Stimulated activated CD4-positive, alpha-beta T cell treated with anti-CD3 and anti-CD28 coated beads, Interleukin-12 subunit alpha, Interleukin-12 subunit beta, amount 100 ng/mL, for 48 hours (primary cell): ENCODE measurements around the gene ABCC2.
"Not testable (repeated sequence)": the region's sequence is repeated elsewhere in the genome, so short reads cannot be mapped to it uniquely, and the experiment has no call there.

ENCODE experiments used
- DNase-seq, 3 donors: peaks; one replicate each; pipeline ENCODE4 v3.0.0-alpha.2; 2020; ENCODE audit warnings: low read depth in 2 of 3, low spot score in 1 of 3

The ABCC2 gene

DNA sequence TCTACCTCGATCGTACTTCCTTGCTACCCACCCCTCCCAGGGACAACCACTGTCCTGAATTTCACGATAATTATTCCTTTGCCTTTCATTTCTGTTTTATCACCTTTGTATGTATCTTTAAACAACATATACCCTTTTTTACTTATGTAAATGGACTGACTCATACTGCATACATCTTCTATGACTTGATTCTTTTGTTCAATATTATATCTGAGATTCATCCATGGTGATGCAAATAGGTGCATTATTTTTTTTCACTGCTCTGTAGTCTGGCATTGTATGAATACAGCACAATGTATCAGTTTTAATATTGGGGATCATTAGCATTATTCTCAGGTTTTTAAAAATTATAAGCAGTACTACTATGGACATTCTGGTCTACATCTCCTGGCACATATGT is 69.4 kb downstream of the ABCC2 start:
- DNase-seq = no peak

DNA sequence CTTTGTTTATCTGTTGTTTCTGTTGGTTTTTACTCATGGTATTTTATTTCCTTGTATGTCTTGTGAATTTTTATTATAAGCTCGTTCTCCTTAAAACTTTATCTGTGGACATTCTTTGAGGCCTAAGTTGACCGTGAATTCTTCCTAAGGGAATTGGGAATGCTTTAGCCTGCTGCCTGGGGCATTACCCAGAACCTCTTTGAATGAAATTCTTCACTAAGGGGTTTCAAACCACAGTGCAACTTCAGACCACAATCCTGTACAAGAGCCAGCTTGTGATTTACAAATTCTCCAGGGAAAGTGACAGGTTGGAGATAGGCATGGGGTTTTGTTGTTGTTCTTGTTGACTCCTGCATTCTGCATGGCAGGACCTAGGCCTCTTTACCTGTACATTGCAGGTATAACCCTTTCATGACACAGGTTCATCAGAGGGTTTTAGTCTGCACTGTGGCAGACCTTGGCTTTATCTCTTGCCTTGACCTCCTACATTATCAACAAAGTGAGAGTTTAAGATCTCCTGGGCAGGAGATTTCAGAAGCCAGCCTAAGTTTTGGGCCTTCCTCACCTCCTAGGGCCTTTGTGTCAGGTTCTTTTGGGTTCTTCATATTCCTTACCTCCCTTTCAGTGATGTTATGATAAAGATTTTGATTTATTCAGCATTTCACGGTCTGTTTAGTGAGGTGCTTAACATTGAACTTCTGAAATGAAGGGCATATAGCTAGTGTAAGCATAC is 70.2 kb downstream of the ABCC2 start:
- no peak for DNase-seq

DNA sequence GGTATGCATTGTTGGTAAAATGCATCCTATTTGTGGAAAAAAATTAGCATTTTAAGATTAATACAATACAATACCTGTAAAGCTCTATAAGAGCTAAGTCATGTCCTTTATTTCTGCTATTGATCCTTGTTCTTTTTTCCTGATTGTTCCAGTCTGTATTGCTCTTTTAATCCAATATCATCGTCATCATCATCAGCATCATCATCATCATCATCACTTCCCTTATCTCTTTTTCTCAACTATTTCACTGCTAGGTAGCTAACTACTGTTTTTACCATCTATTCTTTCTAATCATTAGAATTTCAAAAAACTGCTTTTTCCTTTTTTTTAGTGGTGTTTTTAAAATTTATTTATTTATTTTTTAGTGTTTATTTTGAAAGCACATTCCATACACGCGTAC is 71.2 kb downstream of the ABCC2 start:
- no peak for DNase-seq

DNA sequence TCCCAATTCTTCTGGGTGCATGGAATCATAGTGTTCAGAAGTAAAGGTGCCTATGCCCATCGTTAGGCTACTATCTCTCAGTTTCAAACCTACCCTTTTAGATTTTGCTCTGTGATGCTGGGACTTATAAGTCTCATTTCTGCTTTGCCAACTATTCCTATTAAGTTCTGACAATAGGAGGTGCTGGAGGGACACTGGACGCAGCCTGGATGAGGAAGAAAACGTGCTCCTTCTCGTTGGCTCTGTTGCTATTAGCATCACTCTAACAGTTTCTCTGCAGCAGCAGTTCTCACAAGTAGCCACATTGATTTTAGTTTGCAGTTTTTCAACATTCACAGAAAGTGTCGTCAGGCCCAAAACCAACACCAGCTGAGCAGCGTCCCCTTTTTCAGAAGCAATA is 72.4 kb downstream of the ABCC2 start:
- DNase-seq = no peak

DNA sequence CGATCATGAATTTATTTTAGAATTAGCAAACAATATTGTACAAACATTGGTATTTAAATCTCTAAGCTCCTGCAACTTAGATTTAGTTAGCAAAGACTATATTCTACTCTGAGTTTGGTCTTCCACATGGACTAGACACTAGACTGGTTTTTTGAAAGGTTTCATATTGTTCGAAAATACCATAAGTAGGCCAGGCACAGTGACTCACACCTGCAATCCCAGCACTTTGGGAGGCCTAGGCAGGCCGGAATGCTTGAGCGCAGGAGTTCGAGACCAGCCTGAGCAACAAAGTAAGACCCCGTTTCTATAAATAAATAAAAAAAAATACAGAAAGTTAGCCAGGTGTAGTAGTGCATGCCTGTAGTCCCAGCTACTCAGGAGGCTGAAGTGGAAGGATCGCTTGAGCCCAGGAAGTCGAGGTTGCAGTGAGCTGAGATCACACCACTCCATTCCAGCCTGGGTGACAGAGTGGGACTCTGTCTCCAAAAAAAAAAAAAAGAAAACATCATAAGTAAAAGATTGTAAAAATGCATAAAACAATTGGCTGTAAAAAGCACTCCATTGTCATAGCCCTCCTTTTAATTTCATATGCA is 73.1 kb downstream of the ABCC2 start:
- DNase-seq = no peak

DNA sequence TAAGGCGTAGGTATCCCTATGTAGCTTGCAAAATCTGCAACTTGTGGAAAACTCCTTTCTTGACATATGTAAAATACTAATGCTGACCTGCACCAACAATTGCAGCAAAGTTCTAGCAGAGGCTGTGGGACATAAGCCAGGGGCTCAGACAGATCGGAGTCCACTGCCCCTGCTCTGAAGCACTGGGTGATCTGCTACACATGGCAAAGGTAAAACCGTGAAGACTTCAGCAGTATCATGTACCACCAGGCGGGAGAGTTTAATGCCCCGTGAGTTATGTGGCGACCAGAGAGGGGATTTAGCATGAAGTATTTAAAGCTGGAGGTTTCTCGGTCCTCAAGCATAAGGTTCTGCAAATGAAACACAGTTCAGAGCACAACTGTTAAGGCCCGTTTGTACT is 76.4 kb downstream of the ABCC2 start:
- no peak for DNase-seq

DNA sequence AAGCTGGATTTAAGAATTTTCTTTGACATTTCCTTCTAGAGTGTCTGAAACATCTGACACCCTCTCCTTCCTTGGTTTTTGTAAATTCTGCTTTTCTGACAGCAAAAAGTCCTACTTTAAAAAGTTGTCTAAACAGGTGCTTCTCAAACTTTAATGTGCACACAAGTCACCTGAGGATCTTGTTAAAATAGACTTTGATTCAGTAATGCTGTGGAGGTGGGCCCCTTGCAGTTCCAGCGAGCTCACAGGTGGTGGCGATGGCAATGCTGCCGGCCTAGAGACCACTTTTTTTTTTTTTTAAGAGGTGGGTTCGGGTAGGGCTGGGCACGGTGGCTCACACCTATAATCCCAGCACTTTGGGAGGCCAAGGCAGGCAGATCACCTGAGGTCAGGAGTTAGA is 77.1 kb downstream of the ABCC2 start:
- DNase-seq = no peak

DNA sequence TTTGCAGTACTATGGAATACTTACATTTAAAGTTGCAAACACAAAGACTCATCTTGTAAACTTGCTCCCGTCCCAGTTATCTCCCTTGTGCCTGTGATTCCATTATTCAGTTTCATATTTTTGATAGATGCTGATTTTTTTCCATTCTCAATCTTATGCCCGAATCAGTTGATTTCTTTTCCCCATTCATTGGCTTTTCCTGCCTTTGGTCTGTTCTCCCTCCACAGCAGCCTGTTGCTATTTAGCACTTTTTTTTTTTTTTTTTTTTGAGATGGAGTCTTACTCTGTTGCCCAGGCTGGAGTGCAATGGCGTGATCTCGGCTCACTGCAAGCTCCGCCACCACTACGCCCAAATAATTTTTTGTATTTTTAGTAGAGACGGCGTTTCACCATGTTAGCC is 78.0 kb downstream of the ABCC2 start:
- no peak for DNase-seq

DNA sequence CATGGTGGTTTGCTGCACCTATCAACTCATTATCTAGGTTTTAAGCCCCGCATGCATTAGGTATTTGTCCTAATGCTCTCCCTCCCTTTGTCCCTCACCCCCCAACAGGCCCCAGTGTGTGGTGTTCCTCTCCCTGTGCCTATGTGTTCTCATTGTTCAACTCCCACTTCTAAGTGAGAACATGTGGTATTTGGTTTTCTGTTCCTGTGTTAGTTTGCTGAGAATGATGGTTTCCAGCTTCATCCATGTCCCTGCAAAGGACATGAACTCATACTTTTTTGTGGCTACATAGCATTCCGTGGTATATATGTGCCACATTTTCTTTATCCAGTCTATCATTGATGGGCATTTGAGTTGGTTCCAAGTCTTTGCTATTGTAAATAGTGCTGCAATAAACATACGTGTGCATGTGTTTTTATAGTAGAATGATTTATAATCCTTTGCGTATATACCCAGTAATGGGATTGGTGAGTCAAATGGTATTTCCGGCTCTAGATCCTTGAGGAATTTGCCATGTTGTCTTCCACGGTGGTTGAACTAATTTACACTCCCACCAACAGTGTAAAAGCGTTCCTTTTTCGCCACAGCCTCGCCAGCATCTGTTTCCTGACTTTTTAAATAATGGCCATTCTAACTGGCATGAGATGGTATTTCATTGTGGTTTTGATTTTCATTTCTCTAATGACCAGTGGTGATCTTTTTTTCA is 81.2 kb downstream of the ABCC2 start:
- DNase-seq = not testable (repeated sequence)

DNA sequence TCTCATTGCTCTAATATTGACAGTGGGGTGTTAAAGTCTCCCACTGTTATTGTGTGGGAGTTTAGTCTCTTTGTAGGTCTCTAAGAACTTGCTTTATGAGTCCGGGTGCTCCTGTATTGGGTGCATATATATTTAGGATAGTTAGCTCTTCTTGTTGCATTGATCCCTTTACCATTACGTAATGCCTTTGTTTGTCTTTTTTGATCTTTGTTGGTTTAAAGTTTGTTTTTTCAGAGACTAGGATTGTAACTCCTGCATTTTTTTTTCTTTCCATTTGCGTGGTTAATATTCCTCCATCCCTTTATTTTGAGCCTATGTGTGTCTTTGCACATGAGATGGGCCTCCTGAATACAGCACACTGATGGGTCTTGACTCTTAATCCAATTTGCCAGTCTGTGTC is 84.8 kb downstream of the ABCC2 start:
- not testable (repeated sequence) for DNase-seq

DNA sequence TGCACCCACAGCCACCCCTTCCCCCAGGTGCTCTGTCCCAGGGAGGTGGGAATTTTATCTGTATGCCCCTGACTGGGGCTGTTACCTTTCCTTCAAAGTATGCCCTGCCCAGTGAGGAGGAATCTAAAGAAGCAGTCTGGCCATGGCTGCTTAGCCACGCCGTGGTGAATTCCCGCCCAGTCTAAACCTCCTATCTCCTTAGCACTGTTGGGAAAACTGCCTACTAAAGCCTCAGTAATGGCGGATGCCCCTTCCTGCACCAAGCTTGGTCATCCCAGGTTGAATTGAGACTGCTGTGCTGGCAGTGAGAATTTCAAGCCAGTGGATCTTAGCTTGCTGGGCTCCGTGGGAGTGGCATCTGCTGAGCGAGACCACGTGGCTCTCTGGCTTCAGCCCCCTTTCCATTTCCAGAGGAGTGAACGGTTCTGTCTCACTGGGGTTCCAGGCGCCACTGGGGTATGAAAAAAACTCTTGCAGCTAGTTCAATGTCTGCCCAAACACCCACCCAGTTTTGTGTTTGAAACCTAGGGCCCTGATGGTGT is 87.2 kb downstream of the ABCC2 start:
- no peak for DNase-seq

DNA sequence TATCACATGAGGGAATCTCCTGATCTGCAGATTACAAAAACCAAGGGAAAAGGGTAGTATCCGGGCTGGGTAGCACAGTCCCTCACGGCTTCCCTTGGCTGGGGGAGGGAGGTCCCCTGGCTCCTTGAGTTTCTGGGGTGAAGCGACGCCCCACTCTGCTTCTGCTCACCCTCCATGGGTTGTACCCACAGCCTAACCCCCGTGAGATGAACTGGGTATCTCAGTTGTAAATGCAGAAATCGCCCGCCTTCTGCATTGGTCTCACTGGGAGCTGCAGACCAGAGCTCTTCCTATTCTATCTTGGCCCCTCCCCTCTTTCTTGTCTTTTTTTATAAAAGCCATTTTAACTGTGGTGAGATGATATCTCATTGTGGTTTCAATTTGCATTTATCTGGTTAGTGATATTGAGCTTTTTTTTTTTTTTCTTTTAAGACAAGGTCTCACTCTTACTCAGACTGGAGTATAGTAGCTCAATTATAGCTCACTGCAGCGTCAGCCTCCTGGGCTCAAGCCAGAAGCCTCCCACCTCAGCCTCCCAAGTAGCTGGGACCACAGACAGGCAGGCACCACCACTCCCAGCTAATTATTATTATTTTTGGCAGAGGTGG is 87.8 kb downstream of the ABCC2 start:
- peak; percentile 8 to 40 (median 28) for DNase-seq

DNA sequence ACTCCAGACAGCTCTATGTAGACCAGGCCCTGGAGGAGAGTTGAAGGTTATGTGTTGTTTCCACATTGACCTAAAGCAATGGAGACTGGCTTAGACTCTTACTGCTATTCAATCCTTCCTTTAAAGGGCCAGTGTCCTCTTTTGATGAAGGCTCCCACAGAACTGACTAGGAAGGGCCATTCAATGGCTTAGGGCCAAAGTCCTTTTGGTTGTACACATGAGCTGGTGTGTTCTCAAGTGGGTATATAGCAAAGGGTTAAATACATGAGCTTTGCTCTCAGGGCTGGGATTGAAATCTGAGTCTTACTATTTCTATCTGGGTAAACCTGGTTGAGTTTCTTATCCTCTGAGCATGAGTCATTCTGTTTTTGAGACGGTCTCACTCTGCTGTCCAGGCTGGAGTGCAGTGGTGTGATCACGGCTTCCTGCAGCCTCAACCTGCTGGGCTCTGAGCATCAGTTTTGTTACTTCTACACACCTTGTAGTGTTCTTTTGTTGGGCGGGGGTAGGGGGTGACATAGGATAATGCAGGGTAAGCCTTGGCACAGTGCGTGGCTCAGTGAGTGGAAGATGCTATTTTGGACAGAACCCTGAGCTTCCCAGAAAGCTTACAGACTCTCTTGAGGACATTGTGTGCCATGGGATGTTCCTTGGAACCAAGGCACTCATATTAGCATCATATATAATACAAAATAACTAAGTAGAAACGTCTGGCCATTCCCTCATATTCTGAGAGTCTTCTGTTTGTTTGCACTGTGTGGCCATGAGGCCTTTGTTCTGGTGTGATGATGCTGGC is 90.1 kb downstream of the ABCC2 start:
- no peak for DNase-seq

DNA sequence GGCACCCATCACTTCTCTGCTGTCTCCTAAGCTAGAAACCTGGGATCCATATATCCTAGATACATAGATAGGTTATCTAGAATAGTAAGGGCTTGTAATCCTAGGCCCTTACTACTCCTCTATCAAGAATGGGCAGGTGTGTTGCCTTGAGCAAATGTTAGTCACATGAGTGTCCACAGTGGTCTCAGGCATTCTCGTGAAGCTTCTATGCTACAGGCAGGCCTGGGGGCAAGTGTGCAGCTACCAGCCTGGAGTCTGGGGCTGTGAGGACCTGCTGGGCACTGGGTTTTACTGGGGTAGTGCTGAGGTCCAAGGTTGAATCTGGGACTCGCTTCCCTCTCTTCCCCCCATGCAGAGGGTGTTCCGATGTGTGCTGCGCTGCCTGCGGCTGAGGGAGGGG is 91.4 kb downstream of the ABCC2 start:
- DNase-seq = no peak

DNA sequence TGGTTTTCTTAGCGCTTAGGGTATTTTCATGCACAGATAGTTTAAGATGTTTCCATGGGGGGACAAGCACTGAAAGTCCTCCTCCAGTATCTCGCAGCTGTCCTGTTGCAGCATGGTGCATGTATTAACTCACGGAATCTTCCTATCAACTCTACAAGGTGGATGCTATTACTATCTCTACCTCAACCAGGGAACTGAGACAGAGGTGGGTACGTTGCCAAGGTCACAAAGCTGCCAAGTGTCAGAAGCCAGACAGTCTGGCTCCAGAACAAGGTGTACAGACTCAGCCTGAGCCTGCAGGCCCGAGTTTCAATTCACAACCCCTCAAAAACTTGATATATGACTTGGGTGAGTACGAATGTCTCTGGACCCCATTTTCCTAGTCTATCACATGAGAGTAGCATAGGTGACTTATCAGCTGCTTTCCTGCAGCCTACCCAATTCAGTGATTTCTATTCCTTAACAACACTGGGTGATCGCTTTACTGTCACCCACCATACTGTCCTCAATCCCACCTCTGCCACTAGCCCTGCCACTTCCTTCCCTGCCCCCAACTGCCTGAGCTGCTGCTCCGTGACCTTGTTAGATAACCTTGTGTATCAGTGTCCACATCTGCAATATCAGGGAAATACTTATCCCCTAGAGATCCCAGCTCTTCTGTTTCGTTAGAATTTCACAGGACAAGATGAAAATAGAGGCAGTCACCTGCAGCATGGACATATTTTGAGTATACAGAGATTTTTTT is 92.1 kb downstream of the ABCC2 start:
- no peak for DNase-seq

DNA sequence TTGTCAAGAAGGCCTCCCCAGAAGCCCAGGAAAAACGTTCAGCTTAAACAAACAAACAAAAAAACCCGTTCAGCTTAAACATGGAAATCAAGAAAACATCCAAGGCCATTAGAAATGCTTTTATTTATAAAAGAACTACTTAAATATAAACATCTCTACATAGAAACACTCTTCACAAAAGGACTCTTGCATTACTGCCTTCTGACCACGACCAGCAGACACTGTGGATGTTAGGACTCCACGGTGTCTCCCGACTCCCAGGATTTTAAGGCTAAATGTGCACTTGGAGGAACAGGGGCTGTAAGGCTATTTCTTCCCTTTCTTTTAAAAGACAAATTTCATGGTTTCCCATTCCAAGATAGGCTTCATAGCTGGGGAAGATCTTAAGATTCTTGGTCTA is 93.0 kb downstream of the ABCC2 start:
- DNase-seq = no peak

DNA sequence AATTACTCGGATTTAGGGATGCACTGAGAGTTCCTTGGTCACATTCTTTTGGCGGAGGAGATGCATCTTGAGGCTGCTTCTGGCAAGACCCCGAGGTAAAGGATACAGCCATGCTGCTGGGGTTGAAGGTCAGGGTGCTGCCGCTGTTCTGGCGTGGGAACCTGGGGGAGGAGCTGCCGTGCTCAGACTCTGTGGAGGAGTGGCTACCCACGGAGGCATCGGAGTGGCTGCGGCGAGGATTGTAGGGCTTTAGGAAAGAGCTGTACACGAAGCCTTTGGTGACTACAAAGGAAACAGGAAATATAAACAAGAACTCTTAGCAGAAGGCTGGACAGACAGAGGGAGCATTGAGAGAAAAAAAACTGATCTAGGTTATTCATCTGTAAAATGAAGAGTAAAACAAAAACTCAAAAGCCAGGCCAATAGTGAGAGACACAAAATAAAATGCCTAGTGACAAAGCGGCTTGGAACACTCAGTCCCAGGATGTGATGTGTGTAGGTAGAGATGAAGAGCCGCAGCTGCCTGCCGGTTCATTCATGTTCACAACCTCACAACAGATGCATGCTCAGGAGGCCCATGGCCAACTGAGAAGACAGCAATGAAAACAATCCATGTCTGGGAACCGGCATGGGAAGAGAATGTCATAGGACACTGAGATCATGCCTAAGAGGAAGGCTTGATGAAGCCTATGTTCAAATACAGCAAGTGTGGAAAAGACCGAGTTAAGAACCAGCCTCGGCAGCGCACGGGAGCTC is 97.8 kb downstream of the ABCC2 start:
- DNase-seq = no peak

DNA sequence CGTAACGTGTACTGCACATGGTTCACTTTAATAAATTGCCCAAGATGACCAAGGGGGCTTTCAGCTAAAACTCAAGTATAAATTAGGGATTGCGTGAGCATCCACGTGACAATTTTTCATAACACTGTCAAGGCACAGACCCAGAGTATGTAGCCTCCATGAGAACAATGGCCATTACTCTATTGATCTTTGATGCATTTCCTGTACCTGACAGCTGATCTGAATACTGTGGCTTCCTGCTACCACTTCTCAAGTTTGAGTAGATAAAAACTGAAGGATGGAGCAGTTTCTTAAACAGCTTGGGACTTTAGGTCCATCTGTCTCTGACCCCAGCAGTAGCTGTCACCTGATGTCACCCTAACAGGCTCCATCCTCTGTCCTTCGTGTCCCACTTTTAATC is 98.9 kb downstream of the ABCC2 start:
- DNase-seq = no peak

DNA sequence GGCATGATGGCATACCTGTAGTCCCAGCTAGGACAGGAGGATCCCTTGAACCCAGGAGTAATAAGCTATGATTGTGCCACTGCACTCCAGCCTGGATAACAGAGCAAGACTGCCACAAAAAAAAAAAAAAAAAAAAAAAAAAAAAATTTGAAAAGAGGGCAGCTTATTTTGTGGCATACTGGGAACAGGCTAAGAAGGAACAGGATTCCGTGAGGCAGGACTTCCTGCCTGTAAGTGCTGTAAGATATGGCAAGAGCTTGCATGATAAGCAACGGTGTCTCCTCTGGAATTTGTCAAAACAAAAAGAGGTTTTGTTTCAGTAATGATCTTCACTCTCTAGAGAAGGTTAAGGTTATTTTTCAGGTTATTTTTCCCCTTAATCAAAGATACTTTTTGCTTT is 101.1 kb downstream of the ABCC2 start:
- no peak for DNase-seq

DNA sequence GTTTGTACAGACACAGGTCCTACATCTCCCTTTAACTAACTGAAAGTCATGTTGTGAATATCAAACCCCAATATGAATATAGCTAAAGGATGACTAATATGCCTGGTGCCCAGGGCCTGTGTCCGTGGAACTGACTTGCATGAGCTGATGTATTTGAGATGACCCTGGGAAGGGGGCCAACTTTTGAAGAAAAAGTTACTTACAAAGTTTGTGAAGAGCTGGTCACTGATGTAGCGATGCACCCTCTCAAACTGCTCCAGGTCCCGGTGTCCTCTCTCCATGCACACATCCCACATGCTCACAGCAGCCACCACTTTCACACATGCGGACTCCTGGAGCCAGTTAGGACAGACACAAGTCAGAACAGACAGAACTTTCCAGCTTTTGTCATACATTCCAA is 106.2 kb downstream of the ABCC2 start:
- DNase-seq = no peak
